ENCODE data around the gene RAB1A.

The RAB1A gene

DNA sequence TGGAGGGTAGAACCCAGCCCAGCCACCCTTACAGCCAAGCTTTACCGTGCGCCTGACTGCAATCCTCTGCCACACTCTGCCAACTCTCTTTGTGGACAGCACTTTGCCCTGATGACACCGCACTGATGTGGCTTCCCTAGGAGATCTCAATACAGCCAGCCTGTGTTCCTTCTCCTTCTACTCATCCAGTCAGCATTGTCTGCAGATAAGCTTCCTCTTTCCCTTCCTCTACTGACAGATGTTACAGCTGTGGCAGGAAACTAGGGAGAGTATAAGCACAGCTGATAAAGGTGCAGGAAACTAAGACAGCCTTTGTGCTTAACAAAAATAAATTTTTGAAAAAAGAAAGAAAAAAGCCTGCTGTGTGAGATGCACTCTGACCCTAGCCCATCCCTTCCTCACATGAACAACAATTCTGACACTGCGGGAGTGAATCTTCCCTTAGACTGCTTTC, 48.6 kb downstream of the RAB1A start:
- no peaks in the 10 kb centered on the region for H3K27me3 ChIP-seq (ENCODE audit: control insufficient read depth, insufficient read depth, low read length)
- H3K9me3 ChIP-seq (ENCODE audit: control insufficient read depth, low read depth, low read length): no peaks in the 10 kb centered on the region
- H3K27ac ChIP-seq (ENCODE audit: low read length): no peak overlapping the region
- H3K36me3 ChIP-seq (ENCODE audit: control insufficient read depth, low read depth, low read length): peaks cover 45% of the 10 kb centered on the region
- peaks cover 12% of the 10 kb centered on the region for H3K4me1 ChIP-seq (ENCODE audit: control insufficient read depth, low read depth, low read length)
- H3K4me3 ChIP-seq (ENCODE audit: low read length): no peak overlapping the region
- H3K9ac ChIP-seq (ENCODE audit: low read length): no peak overlapping the region

GRCh38 chr2:65079017-65079416, 50.9 kb downstream of the RAB1A start:
- H3K4me3 ChIP-seq (ENCODE audit: low read length): no peak overlapping the region
- H3K9ac ChIP-seq (ENCODE audit: low read length): no peak overlapping the region
- H3K27ac ChIP-seq (ENCODE audit: low read length): no peak overlapping the region
- H3K27me3 ChIP-seq (ENCODE audit: control insufficient read depth, insufficient read depth, low read length): no peaks in the 10 kb centered on the region
- H3K4me1 ChIP-seq (ENCODE audit: control insufficient read depth, low read depth, low read length): peaks cover 22% of the 10 kb centered on the region
- H3K36me3 ChIP-seq (ENCODE audit: control insufficient read depth, low read depth, low read length): peaks cover 37% of the 10 kb centered on the region
- no peaks in the 10 kb centered on the region for H3K9me3 ChIP-seq (ENCODE audit: control insufficient read depth, low read depth, low read length)

DNA sequence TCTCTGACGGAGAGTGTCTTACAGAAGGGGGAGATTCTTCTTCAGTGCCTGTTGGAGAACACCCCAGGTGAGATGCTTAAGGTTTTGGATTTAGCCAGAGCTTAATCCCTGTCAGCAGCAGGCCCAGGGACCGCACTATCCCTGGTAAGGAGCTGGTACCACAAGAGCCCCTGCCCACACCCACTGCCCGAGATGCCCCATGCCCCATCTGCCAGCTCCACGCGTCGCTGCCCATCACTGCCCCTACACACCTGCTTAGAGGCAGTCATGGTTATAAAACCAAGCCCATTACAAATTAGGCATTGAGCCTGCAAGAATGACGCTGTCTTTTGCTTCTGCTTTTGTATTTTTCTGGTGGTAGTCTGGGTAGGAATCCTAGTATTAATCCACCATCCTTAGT, 52.0 kb downstream of the RAB1A start:
- Histone ChIP-seq H3K4me3 (ENCODE audit: low read length) (no peak overlapping the region), H3K9ac (ENCODE audit: low read length) (no peak overlapping the region), H3K27me3 (ENCODE audit: control insufficient read depth, insufficient read depth, low read length) (no peaks in the 10 kb centered on the region), H3K27ac (ENCODE audit: low read length) (no peak overlapping the region), H3K4me1 (ENCODE audit: control insufficient read depth, low read depth, low read length) (peaks cover 22% of the 10 kb centered on the region), H3K9me3 (ENCODE audit: control insufficient read depth, low read depth, low read length) (no peaks in the 10 kb centered on the region), H3K36me3 (ENCODE audit: control insufficient read depth, low read depth, low read length) (peaks cover 37% of the 10 kb centered on the region)

GRCh38 chr2:65076345-65076710, 53.6 kb downstream of the RAB1A start:
- H3K4me1 ChIP-seq (ENCODE audit: control insufficient read depth, low read depth, low read length): peaks cover 22% of the 10 kb centered on the region
- no peaks in the 10 kb centered on the region for H3K27me3 ChIP-seq (ENCODE audit: control insufficient read depth, insufficient read depth, low read length)
- no peak overlapping the region for H3K4me3 ChIP-seq (ENCODE audit: low read length)
- peaks cover 47% of the 10 kb centered on the region for H3K36me3 ChIP-seq (ENCODE audit: control insufficient read depth, low read depth, low read length)
- no peaks in the 10 kb centered on the region for H3K9me3 ChIP-seq (ENCODE audit: control insufficient read depth, low read depth, low read length)
- no peak overlapping the region for H3K9ac ChIP-seq (ENCODE audit: low read length)
- no peak overlapping the region for H3K27ac ChIP-seq (ENCODE audit: low read length)

DNA sequence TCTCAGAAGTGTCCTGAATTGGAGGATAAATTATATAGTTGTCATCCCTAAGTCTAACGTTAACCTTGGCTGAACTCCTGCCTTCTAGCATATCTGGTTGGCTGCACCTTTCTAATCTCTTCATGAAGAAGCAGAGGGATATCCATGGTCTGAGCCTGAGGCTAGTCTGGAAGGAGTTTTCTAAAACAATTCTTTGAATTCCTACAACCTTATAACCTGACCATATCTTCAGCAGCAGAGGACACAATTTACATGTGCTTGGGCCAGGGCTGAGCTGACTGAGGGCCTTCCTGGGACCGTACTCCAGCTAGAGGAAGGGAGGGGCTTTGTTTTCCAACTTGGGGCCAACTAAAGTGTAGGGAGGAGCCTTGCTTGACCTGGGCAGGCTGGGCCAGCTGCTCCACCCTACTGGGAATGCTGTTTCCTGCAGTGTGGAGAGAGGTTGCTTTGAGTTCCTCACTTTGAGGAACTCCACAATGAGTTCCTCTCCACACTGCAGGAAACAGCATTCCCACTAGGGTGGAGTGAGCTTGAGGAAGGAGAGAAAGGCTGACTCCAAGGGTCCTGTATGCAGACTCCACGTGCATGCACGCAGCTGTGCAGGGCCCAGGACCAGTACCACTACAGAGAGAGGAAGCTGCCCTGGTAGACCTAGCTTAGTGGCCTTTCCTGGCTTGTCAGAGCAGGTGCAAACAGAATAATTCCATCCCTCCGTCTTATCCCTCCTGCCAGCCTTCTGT, 54.1 kb downstream of the RAB1A start:
- Histone ChIP-seq H3K36me3 (ENCODE audit: control insufficient read depth, low read depth, low read length) (peaks cover 53% of the 10 kb centered on the region), H3K4me3 (ENCODE audit: low read length) (no peak overlapping the region), H3K9me3 (ENCODE audit: control insufficient read depth, low read depth, low read length) (no peaks in the 10 kb centered on the region), H3K27me3 (ENCODE audit: control insufficient read depth, insufficient read depth, low read length) (no peaks in the 10 kb centered on the region), H3K9ac (ENCODE audit: low read length) (no peak overlapping the region), H3K4me1 (ENCODE audit: control insufficient read depth, low read depth, low read length) (peaks cover 22% of the 10 kb centered on the region), H3K27ac (ENCODE audit: low read length) (no peak overlapping the region)

- H3K4me3 ChIP-seq (ENCODE audit: low read length): no peak overlapping the region
- peaks cover 22% of the 10 kb centered on the region for H3K4me1 ChIP-seq (ENCODE audit: control insufficient read depth, low read depth, low read length)
- H3K27me3 ChIP-seq (ENCODE audit: control insufficient read depth, insufficient read depth, low read length): no peaks in the 10 kb centered on the region
- no peak overlapping the region for H3K27ac ChIP-seq (ENCODE audit: low read length)
- H3K9ac ChIP-seq (ENCODE audit: low read length): no peak overlapping the region
- H3K9me3 ChIP-seq (ENCODE audit: control insufficient read depth, low read depth, low read length): no peaks in the 10 kb centered on the region
- peaks cover 56% of the 10 kb centered on the region for H3K36me3 ChIP-seq (ENCODE audit: control insufficient read depth, low read depth, low read length)
Measured at GRCh38 chr2:65075176-65075575, 54.7 kb downstream of the RAB1A start.

DNA sequence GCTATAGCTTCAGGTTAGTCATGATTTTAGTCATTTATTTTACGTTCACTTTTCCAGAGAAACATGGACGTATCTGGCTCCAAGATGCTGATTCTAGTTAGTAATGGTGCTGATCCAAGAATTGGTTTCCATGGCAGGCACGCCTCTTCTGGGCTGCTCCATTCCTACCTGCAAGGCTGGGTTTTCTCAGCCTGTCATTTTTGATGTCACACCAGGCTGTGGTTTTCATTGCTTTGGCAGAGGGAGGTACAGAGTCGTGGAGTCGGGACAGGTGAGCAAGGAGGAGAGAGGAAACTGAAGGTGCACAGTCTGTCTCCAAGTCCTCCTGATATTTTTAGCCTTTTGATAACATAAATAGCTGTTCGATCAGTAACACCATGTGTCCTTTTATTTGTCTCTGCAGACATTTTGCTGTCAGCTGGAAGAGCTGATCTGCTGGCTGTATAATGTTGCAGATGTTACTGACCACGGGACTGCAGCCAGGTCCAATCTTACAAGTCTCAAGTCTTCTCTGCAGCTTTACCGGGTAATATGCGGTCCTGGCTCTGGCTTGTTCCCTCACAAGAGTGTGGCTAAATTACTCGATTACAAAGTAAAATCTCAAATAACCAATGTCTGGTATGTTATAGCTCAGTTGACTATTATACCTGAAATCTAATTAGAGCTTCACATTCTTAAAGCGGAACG, 55.9 kb downstream of the RAB1A start:
- Histone ChIP-seq H3K4me3 (ENCODE audit: low read length) (no peak overlapping the region), H3K4me1 (ENCODE audit: control insufficient read depth, low read depth, low read length) (peaks cover 22% of the 10 kb centered on the region), H3K36me3 (ENCODE audit: control insufficient read depth, low read depth, low read length) (peaks cover 54% of the 10 kb centered on the region)

DNA sequence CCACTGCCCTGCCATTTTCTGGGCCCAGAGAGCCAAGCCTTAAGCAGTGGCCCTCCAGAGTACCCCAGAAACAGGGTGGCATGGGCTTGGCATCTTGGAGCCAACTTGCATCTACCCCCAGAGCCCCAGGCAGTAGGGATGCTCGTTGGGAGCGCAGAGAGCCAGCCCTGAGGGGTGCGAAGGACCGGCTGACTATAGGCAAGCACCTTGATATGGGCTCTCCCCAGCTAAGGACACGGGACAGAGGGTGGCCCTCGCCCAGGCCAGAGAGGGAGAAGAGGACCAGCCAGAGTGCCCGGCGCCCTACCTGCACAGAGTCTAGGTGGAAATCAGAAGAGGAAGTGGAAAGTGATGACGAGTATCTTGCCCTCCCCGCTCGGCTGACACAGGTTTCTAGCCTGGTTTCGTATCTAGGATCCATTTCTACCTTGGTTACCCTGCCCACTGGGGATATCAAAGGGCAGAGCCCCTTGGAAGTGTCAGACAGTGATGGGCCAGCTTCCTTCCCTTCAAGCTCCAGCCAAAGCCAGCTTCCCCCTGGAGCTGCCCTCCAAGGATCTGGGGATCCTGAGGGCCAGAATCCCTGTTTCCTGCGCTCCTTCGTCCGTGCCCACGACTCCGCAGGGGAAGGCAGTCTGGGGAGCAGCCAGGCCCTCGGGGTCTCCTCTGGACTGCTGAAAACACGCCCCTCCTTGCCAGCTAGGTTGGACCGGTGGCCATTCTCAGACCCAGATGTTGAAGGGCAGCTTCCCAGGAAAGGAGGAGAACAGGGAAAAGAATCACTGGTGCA, 57.5 kb downstream of the RAB1A start:
- Histone ChIP-seq H3K9ac (ENCODE audit: low read length) (no peak overlapping the region), H3K36me3 (ENCODE audit: control insufficient read depth, low read depth, low read length) (peaks cover 49% of the 10 kb centered on the region), H3K4me1 (ENCODE audit: control insufficient read depth, low read depth, low read length) (peaks cover 14% of the 10 kb centered on the region), H3K4me3 (ENCODE audit: low read length) (no peak overlapping the region), H3K27me3 (ENCODE audit: control insufficient read depth, insufficient read depth, low read length) (no peaks in the 10 kb centered on the region), H3K9me3 (ENCODE audit: control insufficient read depth, low read depth, low read length) (no peaks in the 10 kb centered on the region), H3K27ac (ENCODE audit: low read length) (no peak overlapping the region)

More for the DNA sequence above, 55.9 kb downstream of the RAB1A start:
- no peak overlapping the region for H3K27ac ChIP-seq (ENCODE audit: low read length)
- H3K27me3 ChIP-seq (ENCODE audit: control insufficient read depth, insufficient read depth, low read length): no peaks in the 10 kb centered on the region
- H3K9me3 ChIP-seq (ENCODE audit: control insufficient read depth, low read depth, low read length): no peaks in the 10 kb centered on the region
- no peak overlapping the region for H3K9ac ChIP-seq (ENCODE audit: low read length)

GRCh38 chr2:65071499-65072180, 58.3 kb downstream of the RAB1A start:
- Histone ChIP-seq H3K4me3 (ENCODE audit: low read length) (no peak overlapping the region), H3K9ac (ENCODE audit: low read length) (no peak overlapping the region), H3K27ac (ENCODE audit: low read length) (no peak overlapping the region), H3K4me1 (ENCODE audit: control insufficient read depth, low read depth, low read length) (peaks cover 14% of the 10 kb centered on the region), H3K9me3 (ENCODE audit: control insufficient read depth, low read depth, low read length) (no peaks in the 10 kb centered on the region), H3K36me3 (ENCODE audit: control insufficient read depth, low read depth, low read length) (peaks cover 49% of the 10 kb centered on the region), H3K27me3 (ENCODE audit: control insufficient read depth, insufficient read depth, low read length) (no peaks in the 10 kb centered on the region)

GRCh38 chr2:65070856-65071255, 59.0 kb downstream of the RAB1A start:
- Histone ChIP-seq H3K9me3 (ENCODE audit: control insufficient read depth, low read depth, low read length) (no peaks in the 10 kb centered on the region), H3K9ac (ENCODE audit: low read length) (no peak overlapping the region)

GRCh38 chr2:65070172-65070830, 59.6 kb downstream of the RAB1A start:
- Histone ChIP-seq H3K9me3 (ENCODE audit: control insufficient read depth, low read depth, low read length) (no peaks in the 10 kb centered on the region), H3K27ac (ENCODE audit: low read length) (no peak overlapping the region), H3K4me1 (ENCODE audit: control insufficient read depth, low read depth, low read length) (peaks cover under 1% of the 10 kb centered on the region), H3K4me3 (ENCODE audit: low read length) (no peak overlapping the region), H3K27me3 (ENCODE audit: control insufficient read depth, insufficient read depth, low read length) (no peaks in the 10 kb centered on the region), H3K36me3 (ENCODE audit: control insufficient read depth, low read depth, low read length) (peaks cover 49% of the 10 kb centered on the region), H3K9ac (ENCODE audit: low read length) (no peak overlapping the region)

More at GRCh38 chr2:65070856-65071255, 59.0 kb downstream of the RAB1A start:
- H3K36me3 ChIP-seq (ENCODE audit: control insufficient read depth, low read depth, low read length): peaks cover 49% of the 10 kb centered on the region
- no peaks in the 10 kb centered on the region for H3K27me3 ChIP-seq (ENCODE audit: control insufficient read depth, insufficient read depth, low read length)
- H3K4me1 ChIP-seq (ENCODE audit: control insufficient read depth, low read depth, low read length): peaks cover 6% of the 10 kb centered on the region
- no peak overlapping the region for H3K27ac ChIP-seq (ENCODE audit: low read length)
- no peak overlapping the region for H3K4me3 ChIP-seq (ENCODE audit: low read length)
